Endodermal cell (in vitro differentiated cells): Measurements from ENCODE around the gene OR8B3. TPM values are rescaled to one million over a fixed set of nuclear protein-coding genes. Genes with fewer than 3 reads are reported as not detected.

Experiments used
- DNase-seq: peaks from one replicate; pipeline ENCODE4 v3.0.0-alpha.2; 2017
- H3K27ac ChIP-seq: 2 replicates; pipeline ENCODE4 v1.5.1; 2013; ENCODE audit warnings: mild to moderate bottlenecking, low read depth, low read length, moderate library complexity
- H3K27me3 ChIP-seq: 2 replicates; pipeline ENCODE4 v1.6.1; 2013; ENCODE audit warnings: mild to moderate bottlenecking, low read length, moderate library complexity; ENCODE audit not compliant: insufficient read depth, control insufficient read depth, poor library complexity, severe bottlenecking
- H3K36me3 ChIP-seq: 2 replicates; pipeline ENCODE4 v1.7.0; 2013; ENCODE audit warnings: mild to moderate bottlenecking, low read length, moderate library complexity; ENCODE audit not compliant: control insufficient read depth, insufficient read depth
- H3K4me1 ChIP-seq: one replicate; pipeline ENCODE4 v1.7.0; 2013; ENCODE audit warnings: low read length; ENCODE audit not compliant: control insufficient read depth, insufficient read depth
- H3K4me3 ChIP-seq: 2 replicates; pipeline ENCODE4 v1.5.1; 2013; ENCODE audit warnings: mild to moderate bottlenecking, low read length, moderate library complexity
- H3K9ac ChIP-seq: 2 replicates; pipeline ENCODE4 v1.6.1; 2013; ENCODE audit warnings: mild to moderate bottlenecking, low read length, moderate library complexity; ENCODE audit not compliant: poor library complexity, severe bottlenecking; ENCODE audit errors: extremely low read depth
- H3K9me3 ChIP-seq: 2 replicates; pipeline ENCODE4 v1.6.1; 2013; ENCODE audit warnings: mild to moderate bottlenecking, low read length, moderate library complexity; ENCODE audit not compliant: control insufficient read depth
- H3K27ac Mint-ChIP-seq: 2 replicates; pipeline ENCODE4 v1.8.0; 2020; ENCODE audit warnings: mixed read lengths
- H3K27me3 Mint-ChIP-seq: 2 replicates; pipeline ENCODE4 v1.8.0; 2021; ENCODE audit warnings: mild to moderate bottlenecking, mixed read lengths; ENCODE audit not compliant: insufficient read depth
- H3K36me3 Mint-ChIP-seq: 2 replicates; pipeline ENCODE4 v1.8.0; 2020; ENCODE audit warnings: low read depth, mixed read lengths
- H3K4me1 Mint-ChIP-seq: 2 replicates; pipeline ENCODE4 v1.8.0; 2020; ENCODE audit warnings: mixed read lengths
- H3K4me3 Mint-ChIP-seq: 2 replicates; pipeline ENCODE4 v1.8.0; 2020; ENCODE audit warnings: mild to moderate bottlenecking, moderate library complexity, mixed read lengths
- H3K9me3 Mint-ChIP-seq: 2 replicates; pipeline ENCODE4 v1.8.0; 2020; ENCODE audit warnings: mild to moderate bottlenecking, mixed read lengths
- WGBS, 2 experiments: methylation state at CpG; one replicate each; pipeline versions ENCODE4 v1.1.5 to v1.1.7; 2013; ENCODE audit warnings: missing lambda C conversion rate in 2 of 2, mixed read lengths in 1 of 2; ENCODE audit not compliant: insufficient coverage in 1 of 2, insufficient read length in 1 of 2; 5-methylcytosine and 5-hydroxymethylcytosine counted together
- total RNA-seq, 2 donors: library from RNA; stranded (reverse); fragmentation: NEBNext Ultra II Directional in 1 of 2; extraction: Animal tissue kit (Norgen Biotek cat#: 25700) in 1 of 2; gene quantifications; 2 replicates in 1 of 2; 3 replicates in 1 of 2; pipeline ENCODE4 v1.2.1, GENCODE V29; 2021
- TF ChIP-seq, protein P1 (sequence below): fragments of 200-600 bp; sonication (generic); conservative IDR thresholded peaks from 2 replicates; pipeline ENCODE4 v1.5.0; 2021; ENCODE audit warnings: antibody characterized with exemption, mild to moderate bottlenecking

OR8B3 gene
- total RNA-seq, 2 donors from 2014 or later = not detected

DNA sequence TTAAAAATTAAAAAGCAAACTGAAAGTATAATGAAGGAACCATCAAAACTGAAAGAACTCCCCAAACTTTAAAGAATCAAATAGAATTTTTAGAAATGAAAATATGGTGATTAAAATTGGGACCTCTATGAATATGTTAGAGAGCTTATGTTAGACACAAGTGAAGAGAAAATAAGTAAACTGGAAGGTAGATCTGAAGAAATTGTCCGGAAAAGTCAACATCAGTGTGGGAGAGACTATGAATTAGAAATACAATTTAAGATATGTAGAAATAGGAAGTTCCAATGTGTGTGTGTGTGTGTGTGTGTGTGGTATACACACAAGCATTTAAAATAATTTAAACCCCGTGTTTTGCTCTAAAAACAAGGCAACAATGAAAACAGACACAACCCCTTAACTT, 30.8 kb upstream of the OR8B3 start:
- TF ChIP-seq, protein P1, sequence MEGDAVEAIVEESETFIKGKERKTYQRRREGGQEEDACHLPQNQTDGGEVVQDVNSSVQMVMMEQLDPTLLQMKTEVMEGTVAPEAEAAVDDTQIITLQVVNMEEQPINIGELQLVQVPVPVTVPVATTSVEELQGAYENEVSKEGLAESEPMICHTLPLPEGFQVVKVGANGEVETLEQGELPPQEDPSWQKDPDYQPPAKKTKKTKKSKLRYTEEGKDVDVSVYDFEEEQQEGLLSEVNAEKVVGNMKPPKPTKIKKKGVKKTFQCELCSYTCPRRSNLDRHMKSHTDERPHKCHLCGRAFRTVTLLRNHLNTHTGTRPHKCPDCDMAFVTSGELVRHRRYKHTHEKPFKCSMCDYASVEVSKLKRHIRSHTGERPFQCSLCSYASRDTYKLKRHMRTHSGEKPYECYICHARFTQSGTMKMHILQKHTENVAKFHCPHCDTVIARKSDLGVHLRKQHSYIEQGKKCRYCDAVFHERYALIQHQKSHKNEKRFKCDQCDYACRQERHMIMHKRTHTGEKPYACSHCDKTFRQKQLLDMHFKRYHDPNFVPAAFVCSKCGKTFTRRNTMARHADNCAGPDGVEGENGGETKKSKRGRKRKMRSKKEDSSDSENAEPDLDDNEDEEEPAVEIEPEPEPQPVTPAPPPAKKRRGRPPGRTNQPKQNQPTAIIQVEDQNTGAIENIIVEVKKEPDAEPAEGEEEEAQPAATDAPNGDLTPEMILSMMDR = no peak
- Mint-ChIP-seq H3K36me3 (no peaks in the 10 kb centered on the region), H3K27ac (no peak overlapping the region), H3K9me3 (peaks cover 13% of the 10 kb centered on the region), H3K27me3 (no peaks in the 10 kb centered on the region), H3K4me3 (no peak overlapping the region), H3K4me1 (no peaks in the 10 kb centered on the region)
- 96% methylated on average over 1 of the region's 2 CpGs; no CpG with 5 or more reads in 1 of the 2 experiments for WGBS, 2 experiments
- no peak overlapping the region for H3K4me3 ChIP-seq
- no peak overlapping the region for H3K9ac ChIP-seq
- peaks cover 3% of the 10 kb centered on the region for H3K27me3 ChIP-seq
- H3K4me1 ChIP-seq = no peaks in the 10 kb centered on the region
- no peaks in the 10 kb centered on the region for H3K36me3 ChIP-seq
- DNase-seq = no peak
- H3K27ac ChIP-seq = no peak overlapping the region
- peaks cover 16% of the 10 kb centered on the region for H3K9me3 ChIP-seq

DNA sequence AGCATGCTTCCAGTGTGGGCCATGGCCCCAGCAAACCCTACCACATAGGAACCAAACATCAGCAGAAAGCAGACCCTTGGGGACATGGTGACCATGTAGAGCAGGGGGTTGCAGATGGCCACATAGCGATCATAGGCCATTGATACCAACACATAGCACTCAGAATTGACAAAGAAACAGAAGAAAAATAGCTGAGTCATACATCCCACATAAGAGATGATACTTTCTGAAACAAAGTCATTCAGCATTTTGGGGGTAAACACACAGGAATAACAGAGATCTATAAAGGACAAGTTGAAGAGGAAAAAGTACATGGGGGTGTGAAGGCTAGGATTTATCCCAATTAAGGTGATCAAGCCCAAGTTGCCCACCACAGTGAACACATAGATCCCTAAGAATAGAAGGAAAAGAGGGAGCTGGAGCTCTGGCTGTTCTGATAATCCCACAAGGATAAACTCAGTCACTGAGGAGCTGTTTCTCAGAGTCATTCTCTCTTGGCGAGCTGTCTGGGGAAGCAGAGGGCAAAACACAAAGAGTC, 25.6 kb upstream of the OR8B3 start, which contains the start of gene OR8B4:
TSS of gene OR8B4 (minus strand) at position 488 of the 538 bp plus-strand sequence. CDS start at position 488, 0 bp downstream.
- Mint-ChIP-seq H3K4me1 (no peaks in the 10 kb centered on the region), H3K9me3 (peaks cover 9% of the 10 kb centered on the region), H3K4me3 (no peak within 1 kb of the TSS), H3K36me3 (no peaks in the 10 kb centered on the region), H3K27me3 (peaks cover 2% of the 10 kb centered on the region), H3K27ac (no peak within 1 kb of the TSS)
- Histone ChIP-seq H3K4me3 (no peak within 1 kb of the TSS), H3K4me1 (no peaks in the 10 kb centered on the region), H3K36me3 (no peaks in the 10 kb centered on the region), H3K9ac (no peak within 1 kb of the TSS), H3K27ac (no peak within 1 kb of the TSS), H3K9me3 (peaks cover 5% of the 10 kb centered on the region), H3K27me3 (peaks cover 3% of the 10 kb centered on the region)
- WGBS, 2 experiments = 92 to 100% methylated on average over 1 to 2 of the region's 2 CpGs
- TF ChIP-seq, protein P1 = no peak
- no peak for DNase-seq

DNA sequence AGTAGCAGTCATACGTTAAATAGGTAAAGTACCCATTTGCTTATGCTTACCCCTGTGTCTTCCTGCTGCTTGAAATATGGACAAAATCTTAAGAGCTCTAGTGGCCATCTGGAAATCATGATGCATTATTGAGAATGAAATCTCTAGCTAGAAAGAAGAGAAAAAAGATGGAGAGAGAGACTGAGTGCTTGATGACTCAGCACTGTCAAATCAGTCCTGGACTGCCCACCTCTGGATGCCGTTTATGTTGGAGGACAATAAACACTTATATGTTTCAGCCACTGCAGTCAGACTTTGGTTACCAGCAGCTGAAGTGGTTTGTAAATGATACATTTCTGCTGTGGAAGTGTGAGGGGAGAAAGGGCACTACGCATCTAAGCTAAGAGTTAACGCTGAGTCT, 22.2 kb upstream of the OR8B3 start:
- no peaks in the 10 kb centered on the region for H3K9me3 ChIP-seq
- 90 to 95% methylated on average over 3 to 4 of the region's 4 CpGs for WGBS, 2 experiments
- H3K9me3 Mint-ChIP-seq = no peaks in the 10 kb centered on the region
- H3K27me3 ChIP-seq = peaks cover 1% of the 10 kb centered on the region
- H3K4me1 Mint-ChIP-seq = peaks cover 5% of the 10 kb centered on the region
- H3K36me3 Mint-ChIP-seq = no peaks in the 10 kb centered on the region
- peaks cover 2% of the 10 kb centered on the region for H3K27me3 Mint-ChIP-seq
- H3K4me1 ChIP-seq = no peaks in the 10 kb centered on the region
- H3K4me3 ChIP-seq = no peak overlapping the region
- H3K27ac Mint-ChIP-seq = no peak overlapping the region
- H3K4me3 Mint-ChIP-seq = no peak overlapping the region
- no peak for DNase-seq
- no peak overlapping the region for H3K27ac ChIP-seq
- H3K36me3 ChIP-seq = no peaks in the 10 kb centered on the region
- no peak overlapping the region for H3K9ac ChIP-seq
- TF ChIP-seq, protein P1 = no peak
